Transverse colon (tissue), 4 donors: ENCODE data around the gene ACP5. TPM values are rescaled to one million over a fixed set of nuclear protein-coding genes. Genes with fewer than 3 reads are reported as not detected.

Experiments
- DNase-seq: peaks from one replicate; pipeline ENCODE4 v3.0.0-alpha.2; 2019
- H3K27ac ChIP-seq, 4 donors: fragments of 200-600 bp; sonication (generic); 2 replicates each; pipeline ENCODE4 v1.5.1; 2016 to 2018; ENCODE audit warnings: inconsistent platforms in 4 of 4
- H3K27me3 ChIP-seq: fragments of 200-600 bp; sonication (generic); 2 replicates; pipeline ENCODE4 v1.5.1; 2017; ENCODE audit warnings: inconsistent platforms
- H3K36me3 ChIP-seq, 4 donors: fragments of 200-600 bp; sonication (generic); 2 replicates each; pipeline ENCODE4 v1.5.1; 2017 to 2019; ENCODE audit warnings: inconsistent platforms in 4 of 4
- H3K4me1 ChIP-seq, 4 donors: fragments of 200-600 bp; sonication (generic); 2 replicates each; pipeline ENCODE4 v1.5.1; 2017 to 2020; ENCODE audit warnings: inconsistent platforms in 4 of 4
- H3K4me3 ChIP-seq, 4 donors: fragments of 200-600 bp; sonication (generic); 1 replicate in 1 of 4; 2 replicates in 3 of 4; pipeline versions ENCODE4 v1.5.1 to v1.6.1; 2017 to 2019; ENCODE audit warnings: inconsistent platforms in 4 of 4
- H3K9me3 ChIP-seq, 2 donors: fragments of 200-600 bp; sonication (generic); 2 replicates each; pipeline ENCODE4 v1.5.1; 2017 to 2019; ENCODE audit warnings: inconsistent platforms in 2 of 2
- CTCF ChIP-seq, 5 experiments: fragments of 200-600 bp in 3 of 5; fragments of 450-650 bp in 2 of 5; sonication (generic) in 3 of 5; IDR thresholded peaks; 1 replicate in 2 of 5; 2 replicates in 3 of 5; pipeline ENCODE4 v1.5.1; 2016 to 2017; ENCODE audit warnings: antibody characterized with exemption in 5 of 5, inconsistent platforms in 3 of 5, mild to moderate bottlenecking in 2 of 5, moderate library complexity in 1 of 5
- EP300 ChIP-seq: sonication (generic); formaldehyde crosslinking; IDR thresholded peaks from one replicate; pipeline ENCODE4 v1.6.1; 2017; ENCODE audit warnings: antibody characterized with exemption, low read depth
- POLR2A ChIP-seq: fragments of 450-650 bp; IDR thresholded peaks from one replicate; pipeline ENCODE4 v1.6.1; 2016; ENCODE audit warnings: antibody characterized with exemption, mild to moderate bottlenecking, moderate library complexity
- POLR2AphosphoS5 ChIP-seq, 3 donors: sonication (generic); formaldehyde crosslinking; IDR thresholded peaks; one replicate each; pipeline ENCODE4 v1.6.1; 2016; ENCODE audit warnings: antibody characterized with exemption in 3 of 3
- WGBS, 2 donors: methylation state at CpG; one replicate each; pipeline ENCODE4 v1.1.5; 2018; ENCODE audit warnings: low coverage in 1 of 2; 5-methylcytosine and 5-hydroxymethylcytosine counted together
- in situ Hi-C, 4 donors: fragments of 200-750 bp; cut with MboI; loops; one replicate each; pipeline versions ENCODE4 v1.15.0 to v1.15.1; 2017; ENCODE audit warnings: low sequenced_read_pairs in 3 of 4, low pct_ligation_motif_present in 1 of 4, low pct_unique_long_range_greater_than_20kb in 1 of 4
- intact Hi-C: fragments of 100-400 bp; cut with DNase I; formaldehyde crosslinking; loops from one replicate; pipeline ENCODE4 v1.15.1; 2023; ENCODE audit warnings: low total_unique reads
- total RNA-seq, 4 donors: library from RNA; depleted of rRNA; stranded (reverse); fragments of >200 nt; gene quantifications; one replicate each; pipeline ENCODE4 v1.1.0, GENCODE V29; 2016

The ACP5 gene
- total RNA-seq, 4 donors from 2014 or later, result 10.5 to 60.2 (median 22.4) TPM

GRCh38 chr19:11620553-11620952 lies 43.1 kb upstream of the ACP5 start:
- H3K9me3 ChIP-seq, result peaks cover 11 to 22% of the 10 kb centered on the region in 2 donors
- DNase-seq, result no peak
- H3K4me1 ChIP-seq, result peaks cover 0 to 28% (median 26%) of the 10 kb centered on the region in 4 donors
- H3K4me3 ChIP-seq, result no peak overlapping the region
- in situ Hi-C loops (no loop called here), intact Hi-C loops (no loop called here)
- 80 to 100% methylated on average over 2 to 4 of the region's 4 CpGs for WGBS, 2 donors
- H3K27ac ChIP-seq, result no peak overlapping the region
- peaks cover 10 to 43% (median 18%) of the 10 kb centered on the region in 4 donors for H3K36me3 ChIP-seq
- no peak for TF ChIP-seq POLR2A
- no peak for TF ChIP-seq CTCF (IDR thresholded peaks at IDR 0.05)
- no peak for TF ChIP-seq EP300
- TF ChIP-seq POLR2AphosphoS5 (IDR thresholded peaks at IDR 0.05), result no peak
- no peaks in the 10 kb centered on the region for H3K27me3 ChIP-seq

GRCh38 chr19:11617180-11618062 lies 40.0 kb upstream of the ACP5 start:
- 94 to 96% methylated on average over 18 to 19 of the region's 19 CpGs for whole genome bisulfite sequencing, 2 donors
- no peak for TF ChIP-seq POLR2A
- Histone ChIP-seq H3K4me1 (no peaks in the 10 kb centered on the region), H3K4me3 (no peak overlapping the region), H3K36me3 (peaks cover 10 to 56% (median 26%) of the 10 kb centered on the region in 4 donors), H3K27me3 (no peaks in the 10 kb centered on the region), H3K27ac (no peak overlapping the region), H3K9me3 (peaks cover 11 to 22% of the 10 kb centered on the region in 2 donors)
- no peak for DNase-seq
- in situ Hi-C loops (no loop called here), intact Hi-C loops (no loop called here)

GRCh38 chr19:11612816-11613511 lies 35.5 kb upstream of the ACP5 start:
- peaks cover 8 to 16% of the 10 kb centered on the region in 2 donors for H3K9me3 ChIP-seq
- 90 to 98% methylated on average over 5 of the region's 5 CpGs for WGBS, 2 donors
- H3K27me3 ChIP-seq, result no peaks in the 10 kb centered on the region
- H3K4me1 ChIP-seq, result no peaks in the 10 kb centered on the region
- no peak overlapping the region for H3K27ac ChIP-seq
- intact Hi-C loops (no loop called here), in situ Hi-C loops (no loop called here)
- no peak overlapping the region for H3K4me3 ChIP-seq
- no peak for DNase-seq
- H3K36me3 ChIP-seq, result peaks cover 10 to 40% (median 23%) of the 10 kb centered on the region in 4 donors
- TF ChIP-seq POLR2AphosphoS5 (IDR thresholded peaks at IDR 0.05), result no peak
- TF ChIP-seq POLR2A, result no peak
- no peak for TF ChIP-seq CTCF (IDR thresholded peaks at IDR 0.05)

GRCh38 chr19:11611730-11612129 lies 34.3 kb upstream of the ACP5 start:
- no peak overlapping the region for H3K4me3 ChIP-seq
- no peaks in the 10 kb centered on the region for H3K4me1 ChIP-seq
- intact Hi-C loops (no loop called here), in situ Hi-C loops (no loop called here)
- peaks cover 0 to 28% (median 16%) of the 10 kb centered on the region in 4 donors for H3K36me3 ChIP-seq
- 97% methylated on average over 1 of the region's 1 CpG; no CpG with 5 or more reads in 1 of the 2 donors for WGBS, 2 donors
- H3K27ac ChIP-seq, result no peak overlapping the region
- H3K27me3 ChIP-seq, result no peaks in the 10 kb centered on the region
- DNase-seq, result no peak
- TF ChIP-seq POLR2A (no peak), POLR2AphosphoS5 (IDR thresholded peaks at IDR 0.05) (no peak), CTCF (IDR thresholded peaks at IDR 0.05) (no peak), EP300 (no peak)
- H3K9me3 ChIP-seq, result peaks cover 0 to 4% of the 10 kb centered on the region in 2 donors
